Measurements from ENCODE around the gene DLX4.
A peak's percentile ranks its signal among the peaks of the same experiment; 100 is the strongest.

The DLX4 gene

GRCh38 chr17:49969134-49969759 is at the start of gene DLX4:
TSS of gene DLX4 (plus strand) at chr17:49969190. CDS start at chr17:49969469, 279 bp downstream.
- no peak for DNase-seq (ENCODE audit: low spot score)

GRCh38 chr17:49920030-49920769 is 48.8 kb upstream of the DLX4 start:
- no peak for DNase-seq (ENCODE audit: low spot score)

GRCh38 chr17:49922095-49922494 is 46.9 kb upstream of the DLX4 start:
- DNase-seq (ENCODE audit: low spot score) = no peak

GRCh38 chr17:49924116-49924515 is 44.9 kb upstream of the DLX4 start:
- DNase-seq (ENCODE audit: low spot score) = no peak

GRCh38 chr17:49924589-49924988 is 44.4 kb upstream of the DLX4 start:
- no peak for DNase-seq (ENCODE audit: low spot score)

GRCh38 chr17:49925921-49926320 is 43.1 kb upstream of the DLX4 start:
- DNase-seq (ENCODE audit: low spot score) = no peak

GRCh38 chr17:49926886-49927285 is 42.1 kb upstream of the DLX4 start:
- DNase-seq (ENCODE audit: low spot score) = peak; percentile 75

GRCh38 chr17:49928126-49928800 is 40.7 kb upstream of the DLX4 start:
- no peak for DNase-seq (ENCODE audit: low spot score)

GRCh38 chr17:49928837-49929475 is 40.0 kb upstream of the DLX4 start:
- DNase-seq (ENCODE audit: low spot score) = no peak

GRCh38 chr17:49930880-49931279 is 38.1 kb upstream of the DLX4 start:
- DNase-seq (ENCODE audit: low spot score) = no peak

- no peak for DNase-seq (ENCODE audit: low spot score)
These were observed 37.4 kb upstream of the DLX4 start for GRCh38 chr17:49931416-49932137.

GRCh38 chr17:49932138-49932723 is 36.8 kb upstream of the DLX4 start:
- DNase-seq (ENCODE audit: low spot score) = no peak

- DNase-seq (ENCODE audit: low spot score) = no peak
These were observed 36.1 kb upstream of the DLX4 start for GRCh38 chr17:49932901-49933300.

- DNase-seq (ENCODE audit: low spot score) = no peak
These were observed 33.3 kb upstream of the DLX4 start for GRCh38 chr17:49935526-49936210.

- DNase-seq (ENCODE audit: low spot score) = no peak
These were observed 32.6 kb upstream of the DLX4 start for GRCh38 chr17:49936386-49936785.

- DNase-seq (ENCODE audit: low spot score) = no peak
These were observed 29.7 kb upstream of the DLX4 start for GRCh38 chr17:49939318-49939717.

- DNase-seq (ENCODE audit: low spot score) = no peak
These were observed 27.6 kb upstream of the DLX4 start for GRCh38 chr17:49941427-49941826.

- DNase-seq (ENCODE audit: low spot score) = no peak
These were observed 26.0 kb upstream of the DLX4 start for GRCh38 chr17:49942947-49943346.

GRCh38 chr17:49944273-49944870 is 24.6 kb upstream of the DLX4 start:
- DNase-seq (ENCODE audit: low spot score) = no peak

GRCh38 chr17:49946208-49946607 is 22.8 kb upstream of the DLX4 start:
- DNase-seq (ENCODE audit: low spot score) = no peak
